ENCODE results near the gene ANXA4.
A peak's percentile ranks its signal among the peaks of the same experiment; 100 is the strongest.
"Not testable (repeated sequence)": the region's sequence is repeated elsewhere in the genome, so short reads cannot be mapped to it uniquely, and the experiment has no call there.

ANXA4 gene

GRCh38 chr2:69720404-69720803, 21.5 kb upstream of the ANXA4 start:
- no peak for DNase-seq (ENCODE audit: low read depth in 2 of 2)

DNA sequence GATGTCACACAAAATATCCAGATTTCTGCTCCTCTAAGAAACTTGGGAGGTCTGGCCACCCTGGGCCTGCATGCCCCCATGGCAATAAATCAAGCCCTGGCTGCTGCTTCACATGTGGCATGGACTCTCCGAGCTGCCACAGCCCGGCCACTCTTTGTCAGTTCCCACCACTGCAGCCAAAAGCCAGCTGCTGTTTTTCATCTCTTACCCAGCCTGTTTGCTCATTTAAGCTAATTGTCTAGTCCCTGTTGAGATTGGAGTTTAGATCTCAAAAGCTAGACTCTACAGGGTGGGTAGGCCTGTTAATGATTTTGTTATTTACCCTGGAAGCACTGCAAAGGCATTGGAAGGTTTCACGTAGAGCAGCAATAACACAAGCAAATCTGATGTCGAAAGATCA, 20.9 kb upstream of the ANXA4 start:
- no peak for DNase-seq (ENCODE audit: low read depth in 2 of 2)

DNA sequence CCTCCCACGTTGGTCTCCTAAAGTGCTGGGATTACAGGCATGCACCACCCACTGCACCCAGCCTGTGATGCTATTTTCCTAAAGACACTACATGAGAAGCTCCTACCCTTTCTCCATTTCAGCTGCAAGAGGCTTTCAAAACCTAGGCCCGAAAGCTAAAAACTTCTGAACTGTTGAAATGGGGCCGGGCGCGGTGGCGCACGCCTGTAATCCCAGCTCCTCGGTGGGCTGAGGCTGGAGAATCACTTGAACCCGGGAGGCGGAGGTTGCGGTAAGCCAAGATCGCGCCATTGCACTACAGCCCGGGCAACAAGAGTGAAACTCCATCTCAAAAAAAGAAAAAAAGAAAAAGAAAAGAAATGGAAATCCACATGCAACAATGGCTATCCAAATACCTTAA, 18.1 kb upstream of the ANXA4 start:
- no peak for DNase-seq (ENCODE audit: low read depth in 2 of 2)

DNA sequence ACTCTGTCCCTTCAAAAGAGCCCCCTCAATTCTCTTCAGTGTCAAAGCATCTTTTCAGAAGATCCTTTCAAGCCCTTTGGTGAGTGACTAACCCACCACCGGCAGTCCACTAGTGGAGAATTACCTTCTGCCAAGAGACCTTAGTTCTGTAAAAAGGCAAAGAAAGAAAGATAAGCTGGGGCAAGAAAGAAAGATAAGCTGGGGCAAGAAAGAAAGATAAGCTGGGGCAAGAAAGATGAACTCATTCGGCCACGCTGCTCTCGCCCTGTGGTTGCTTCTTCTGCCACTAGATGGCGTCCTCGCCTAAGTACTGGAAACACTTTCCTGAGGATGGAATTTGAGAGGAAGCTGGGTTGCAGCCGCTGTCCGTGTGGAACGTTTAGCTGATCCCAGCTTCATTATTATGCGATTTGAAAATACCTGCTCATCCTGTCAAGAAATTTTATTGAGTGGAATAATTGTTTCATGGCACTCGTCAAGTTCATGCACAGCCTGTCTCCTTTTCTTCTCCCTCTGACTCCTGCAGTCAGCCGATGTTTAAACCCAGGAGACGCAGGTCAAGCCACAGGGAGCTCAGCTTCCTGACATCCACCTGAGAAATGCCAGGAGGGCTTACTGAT, 17.3 kb upstream of the ANXA4 start:
- peak; percentile 74 to 80 for DNase-seq (ENCODE audit: low read depth in 2 of 2)

DNA sequence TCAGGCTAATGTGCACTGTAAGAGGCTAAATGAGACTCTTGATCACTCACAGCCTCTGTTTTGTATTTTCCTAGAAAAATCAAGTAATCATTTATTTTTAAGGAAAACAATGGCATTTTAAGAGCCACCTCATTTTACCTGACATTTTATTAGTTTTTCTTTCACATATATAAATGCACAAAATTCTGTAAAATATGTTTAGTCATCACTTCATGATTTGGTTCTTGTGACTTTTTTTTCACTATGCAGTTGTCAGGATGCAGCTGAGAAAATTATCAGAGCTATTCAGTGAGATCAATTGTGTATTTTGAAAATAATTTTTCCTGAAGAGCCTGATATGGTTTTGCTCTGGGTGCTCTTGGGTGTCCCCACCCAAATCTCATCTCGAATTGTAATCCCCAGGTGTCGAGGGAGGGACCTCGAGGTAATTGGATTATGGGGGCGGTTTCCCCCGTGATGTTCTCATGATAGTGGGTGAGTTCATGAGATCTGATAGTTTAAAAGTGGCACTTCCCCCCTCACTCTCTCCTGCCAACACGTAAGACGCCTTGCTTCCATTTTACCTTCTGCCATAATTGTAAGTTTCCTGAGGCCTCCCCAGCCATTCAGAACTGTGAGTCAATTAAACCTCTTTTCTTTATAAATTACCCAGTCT, 16.1 kb upstream of the ANXA4 start:
- no peak for DNase-seq (ENCODE audit: low read depth in 2 of 2)

GRCh38 chr2:69729266-69729665, 12.7 kb upstream of the ANXA4 start:
- no peak for DNase-seq (ENCODE audit: low read depth in 2 of 2)

GRCh38 chr2:69729781-69730180, 12.2 kb upstream of the ANXA4 start:
- DNase-seq (ENCODE audit: low read depth in 2 of 2) = no peak

- DNase-seq (ENCODE audit: low read depth in 2 of 2) = no peak
Measured at GRCh38 chr2:69731147-69731970, 10.6 kb upstream of the ANXA4 start.

- DNase-seq (ENCODE audit: low read depth in 2 of 2) = no peak
Measured at GRCh38 chr2:69733342-69734034, 8.4 kb upstream of the ANXA4 start.

DNA sequence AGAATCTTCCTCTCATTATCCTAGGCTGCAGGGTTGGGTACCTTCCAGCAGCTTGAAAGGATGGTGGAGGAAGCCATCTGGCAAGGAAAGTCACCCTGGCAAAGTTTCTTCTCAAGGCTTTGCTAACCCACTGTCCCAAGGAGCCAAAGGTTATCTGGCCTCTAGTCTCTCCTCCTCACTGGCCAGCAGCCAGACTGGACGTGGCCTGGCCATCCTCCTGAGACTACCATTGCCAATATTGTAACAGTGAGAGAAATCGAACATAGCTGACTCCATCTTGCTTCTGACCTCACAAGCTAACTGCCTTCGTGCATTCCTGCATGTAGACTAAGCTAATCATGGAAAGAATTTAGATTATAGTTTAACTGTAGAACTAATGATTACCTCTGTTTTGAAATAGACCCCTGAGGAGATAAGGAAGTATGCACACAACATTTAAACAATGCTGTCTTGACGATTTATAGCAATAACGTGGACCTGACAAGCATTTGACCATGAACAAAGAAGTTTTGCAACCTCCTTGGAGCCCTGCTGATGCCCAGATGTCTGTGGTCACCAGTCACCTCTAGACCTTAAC, 7.8 kb upstream of the ANXA4 start:
- no peak for DNase-seq (ENCODE audit: low read depth in 2 of 2)

GRCh38 chr2:69734854-69735544, 6.9 kb upstream of the ANXA4 start:
- no peak for DNase-seq (ENCODE audit: low read depth in 2 of 2)

DNA sequence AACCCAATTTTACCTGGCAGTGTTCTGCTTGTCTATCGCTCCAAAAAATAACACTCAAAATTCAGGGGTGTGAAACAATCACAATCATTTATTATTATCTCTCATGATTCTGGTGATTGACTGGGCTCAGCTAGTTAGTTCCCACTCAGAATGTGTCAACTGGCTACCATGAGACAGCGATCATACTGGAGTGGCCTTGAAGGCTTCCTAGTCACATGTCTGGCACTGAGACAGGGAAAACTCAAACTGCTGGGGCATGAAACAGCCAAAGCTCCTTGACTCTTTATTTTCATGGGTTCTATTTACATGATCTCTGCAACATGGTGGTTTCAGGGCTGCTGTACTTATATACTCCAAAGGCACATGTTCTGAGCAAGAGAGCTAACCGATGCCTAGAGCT, 6.2 kb upstream of the ANXA4 start:
- no peak for DNase-seq (ENCODE audit: low read depth in 2 of 2)

DNA sequence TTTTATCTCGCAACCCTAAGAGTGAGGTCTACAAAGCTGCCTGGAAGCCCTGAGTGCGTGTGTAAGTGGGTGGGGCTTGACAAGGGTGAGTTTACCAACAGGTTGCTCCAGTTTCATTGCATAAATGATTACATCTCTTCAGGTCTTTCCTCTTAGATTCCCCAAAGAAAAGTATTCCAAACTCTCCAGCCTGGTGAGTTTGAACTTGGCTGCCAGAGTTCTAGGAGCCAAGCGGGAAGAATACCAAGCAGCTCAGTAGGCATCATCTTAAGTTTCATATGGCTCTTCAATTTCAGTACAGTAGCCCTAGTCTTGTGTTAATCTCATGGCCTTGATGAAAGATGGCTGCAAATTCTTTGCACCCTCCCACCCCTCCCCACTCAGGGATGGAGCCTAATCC, 3.8 kb upstream of the ANXA4 start:
- DNase-seq (ENCODE audit: low read depth in 2 of 2) = not testable (repeated sequence)

- no peak for DNase-seq (ENCODE audit: low read depth in 2 of 2)
Measured at GRCh38 chr2:69740502-69740951, 1.4 kb upstream of the ANXA4 start.

GRCh38 chr2:69741229-69741574, 732 bp upstream of the ANXA4 start:
- no peak for DNase-seq (ENCODE audit: low read depth in 2 of 2)

DNA sequence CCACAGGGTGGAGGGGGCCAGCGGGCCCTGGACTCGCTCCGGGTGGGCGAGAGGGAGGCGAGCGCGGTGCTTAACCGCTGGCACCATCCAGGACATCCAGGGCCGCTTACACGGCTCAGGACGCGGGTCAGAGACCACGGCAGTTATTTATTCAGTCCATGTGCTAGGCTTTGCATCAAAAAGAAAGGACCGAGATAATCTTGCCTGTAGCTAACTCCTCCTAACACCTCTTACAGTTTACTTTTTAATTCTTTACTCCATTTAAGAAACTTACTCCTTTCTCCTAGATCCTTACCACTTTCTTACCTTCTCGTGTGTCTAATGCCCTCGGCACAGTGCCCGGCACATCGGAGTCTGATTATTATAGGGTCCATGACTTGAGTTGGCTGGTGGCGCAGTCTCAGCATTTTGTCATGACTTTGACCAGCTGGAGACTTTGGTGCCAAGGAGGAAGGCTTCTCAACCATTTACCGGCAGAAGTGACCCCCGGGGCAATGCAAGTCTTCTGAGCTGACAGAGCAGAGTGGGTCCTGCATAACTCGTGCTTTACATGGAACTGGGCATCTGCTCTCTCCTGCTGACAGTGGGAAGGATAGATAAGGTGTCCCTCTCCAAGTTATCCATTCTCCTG, 503 bp downstream of the ANXA4 start:
- no peak for DNase-seq (ENCODE audit: low read depth in 2 of 2)

DNA sequence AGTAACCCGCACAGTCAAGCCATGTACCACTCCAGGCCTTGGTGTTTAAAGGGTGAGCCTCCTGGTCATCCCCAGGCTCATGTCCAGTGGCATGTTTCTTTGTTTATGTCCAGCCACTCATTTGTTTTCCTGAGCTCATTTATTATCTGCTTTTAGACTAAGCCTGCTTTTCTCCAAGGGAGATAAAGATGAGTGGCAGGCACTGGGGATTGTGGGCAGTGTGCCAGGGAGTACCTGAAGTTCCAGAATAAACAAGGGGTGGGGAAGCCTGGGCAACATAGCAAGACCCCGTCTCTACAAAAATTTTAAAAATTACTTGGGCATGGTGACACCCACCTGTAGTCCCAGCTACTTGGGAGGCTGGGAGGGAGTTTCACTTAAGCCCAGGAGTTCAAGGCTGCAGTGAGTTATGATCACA, 1.9 kb downstream of the ANXA4 start:
- DNase-seq (ENCODE audit: low read depth in 2 of 2) = no peak

- DNase-seq (ENCODE audit: low read depth in 2 of 2) = no peak
Measured at GRCh38 chr2:69744456-69744855, 2.5 kb downstream of the ANXA4 start.

DNA sequence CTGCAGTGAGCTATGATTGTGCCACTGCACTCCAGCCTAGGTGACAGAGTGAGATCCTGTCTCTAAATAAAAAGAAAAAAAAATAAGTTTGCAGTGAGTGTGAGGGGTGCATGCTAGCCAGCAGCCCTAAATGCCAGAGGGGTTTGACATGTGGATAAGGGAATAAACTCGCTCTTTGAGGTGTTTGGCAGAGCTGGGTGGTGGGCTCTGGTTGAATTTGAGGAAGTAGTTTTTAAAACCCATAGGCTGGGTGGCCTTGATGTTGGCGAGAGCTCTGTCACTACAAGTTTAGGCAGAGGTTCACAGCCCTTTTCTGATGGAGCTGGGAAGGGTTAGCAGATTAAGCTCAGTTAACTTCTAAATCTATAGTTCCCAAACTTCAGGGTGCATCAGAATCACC, 3.1 kb downstream of the ANXA4 start:
- no peak for DNase-seq (ENCODE audit: low read depth in 2 of 2)

GRCh38 chr2:69750246-69750645, 8.3 kb downstream of the ANXA4 start:
- no peak for DNase-seq (ENCODE audit: low read depth in 2 of 2)
